ENCODE results near the gene RDM1. TPM values are rescaled to one million over a fixed set of nuclear protein-coding genes. Genes with fewer than 3 reads are reported as not detected.
"Not testable (repeated sequence)": the region's sequence is repeated elsewhere in the genome, so short reads cannot be mapped to it uniquely, and the experiment has no call there.

The RDM1 gene
- total and polyA plus RNA-seq, 9 donors: 0.39 to 1.4 (median 0.76) TPM

DNA sequence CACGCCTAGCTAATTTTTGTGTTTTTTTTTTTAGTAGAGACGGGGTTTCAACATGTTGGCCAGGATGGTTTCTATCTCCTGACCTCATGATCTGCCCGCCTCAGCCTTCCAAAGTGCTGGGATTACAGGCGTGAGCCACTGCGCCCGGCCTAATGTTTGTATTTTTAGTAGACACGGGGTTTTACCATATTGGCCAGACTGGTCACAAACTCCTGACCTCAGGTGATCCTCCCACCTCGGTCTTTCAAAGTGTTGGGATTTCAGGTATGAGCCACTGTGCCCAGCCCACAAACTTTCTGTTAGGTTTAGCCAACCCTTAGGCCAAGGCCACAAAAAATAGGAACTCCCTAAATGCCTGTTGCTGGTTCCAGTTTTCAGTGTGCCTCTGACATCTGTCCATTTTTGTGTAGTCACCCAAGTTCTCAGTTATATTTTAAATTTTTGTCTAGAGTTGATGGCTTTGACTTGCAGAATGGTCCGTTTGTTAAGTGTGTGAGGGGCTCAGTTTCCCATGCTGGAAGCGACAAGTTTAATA, 38.0 kb upstream of the RDM1 start:
- DNase-seq: no peak
- H3K9me3 ChIP-seq (replicated peaks; ENCODE audit: control insufficient read depth, low read depth, low read length): no peaks in the 10 kb centered on the region
- H3K36me3 ChIP-seq (ENCODE audit: control insufficient read depth, insufficient read depth, low read length): no peaks in the 10 kb centered on the region
- H3K27me3 ChIP-seq (ENCODE audit: control insufficient read depth, insufficient read depth, low read length): no peaks in the 10 kb centered on the region
- H3K4me1 ChIP-seq (ENCODE audit: control insufficient read depth, insufficient read depth, low read length): no peaks in the 10 kb centered on the region
- no peak overlapping the region for H3K4me3 ChIP-seq (ENCODE audit: low read length)
- WGBS (ENCODE audit: insufficient coverage): 79% methylated on average over 6 of the region's 10 CpGs
- no peak overlapping the region for H3K27ac ChIP-seq (ENCODE audit: low read length)

DNA sequence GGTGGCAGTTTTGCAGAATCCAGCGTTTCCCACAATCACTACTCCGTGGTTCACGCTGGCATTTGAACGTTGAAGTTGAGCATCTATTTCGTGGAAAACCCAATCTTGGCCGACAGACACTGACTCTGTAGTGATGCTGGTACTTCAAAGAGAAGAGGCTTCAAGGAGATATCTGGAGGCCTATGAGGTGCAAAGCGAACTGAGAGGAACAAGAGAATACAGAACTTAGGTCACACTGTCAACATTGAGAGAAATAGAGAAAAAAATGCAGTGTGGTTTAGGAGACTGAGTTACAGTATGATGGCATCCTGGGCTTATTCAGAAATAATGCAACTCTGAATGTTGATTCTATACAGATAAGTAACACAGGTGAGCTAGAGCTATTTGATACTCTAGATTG, 34.7 kb upstream of the RDM1 start:
- no peaks in the 10 kb centered on the region for H3K27me3 ChIP-seq (ENCODE audit: control insufficient read depth, insufficient read depth, low read length)
- H3K9me3 ChIP-seq (replicated peaks; ENCODE audit: control insufficient read depth, low read depth, low read length): no peaks in the 10 kb centered on the region
- 81% methylated on average over 5 of the region's 7 CpGs for WGBS (ENCODE audit: insufficient coverage)
- no peak overlapping the region for H3K27ac ChIP-seq (ENCODE audit: low read length)
- H3K36me3 ChIP-seq (ENCODE audit: control insufficient read depth, insufficient read depth, low read length): no peaks in the 10 kb centered on the region
- no peak for DNase-seq
- H3K4me1 ChIP-seq (ENCODE audit: control insufficient read depth, insufficient read depth, low read length): no peaks in the 10 kb centered on the region
- no peak overlapping the region for H3K4me3 ChIP-seq (ENCODE audit: low read length)

DNA sequence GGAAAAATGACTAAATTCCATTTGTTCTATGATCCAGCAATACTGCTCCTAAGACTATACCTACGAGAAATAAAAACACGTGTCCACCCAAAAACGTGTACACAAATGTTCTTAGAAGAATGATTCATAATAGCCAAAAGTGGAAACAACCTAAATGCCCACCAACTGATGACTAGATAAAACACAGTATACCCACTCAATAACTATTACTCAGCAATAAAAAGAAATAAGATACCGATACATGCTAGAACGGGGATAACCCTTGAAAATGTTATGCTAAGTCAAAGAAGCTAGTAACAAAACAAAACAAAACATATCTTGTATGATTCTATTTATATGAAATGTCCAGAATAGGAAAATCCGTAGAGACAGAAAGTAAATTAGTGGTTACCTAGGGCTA, 33.1 kb upstream of the RDM1 start:
- Histone ChIP-seq H3K9me3 (replicated peaks; ENCODE audit: control insufficient read depth, low read depth, low read length) (no peaks in the 10 kb centered on the region), H3K27ac (ENCODE audit: low read length) (no peak overlapping the region), H3K36me3 (ENCODE audit: control insufficient read depth, insufficient read depth, low read length) (no peaks in the 10 kb centered on the region), H3K4me3 (ENCODE audit: low read length) (no peak overlapping the region), H3K27me3 (ENCODE audit: control insufficient read depth, insufficient read depth, low read length) (no peaks in the 10 kb centered on the region), H3K4me1 (ENCODE audit: control insufficient read depth, insufficient read depth, low read length) (no peaks in the 10 kb centered on the region)
- WGBS (ENCODE audit: insufficient coverage): 60% methylated on average over 1 of the region's 6 CpGs
- DNase-seq: no peak

DNA sequence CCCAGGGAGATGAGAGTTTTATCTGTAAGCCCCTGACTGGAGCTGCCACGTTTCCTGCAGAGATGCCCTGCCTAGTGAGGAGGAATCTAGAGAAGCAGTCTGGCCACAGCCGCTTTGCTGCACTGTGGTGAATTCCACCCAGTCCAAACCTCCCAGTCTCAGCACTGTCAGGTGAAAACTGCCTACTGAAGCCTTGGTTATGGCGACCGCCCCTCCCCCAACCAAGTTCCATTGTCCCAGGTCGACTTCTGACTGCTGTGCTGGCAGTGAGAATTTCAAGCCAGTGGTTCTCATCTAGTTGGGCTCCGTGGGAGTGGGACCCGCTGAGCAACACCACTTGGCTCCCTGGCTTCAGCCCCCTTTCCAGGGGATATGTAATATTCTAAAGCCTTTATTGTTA, 23.1 kb upstream of the RDM1 start:
- no peaks in the 10 kb centered on the region for H3K27me3 ChIP-seq (ENCODE audit: control insufficient read depth, insufficient read depth, low read length)
- no peaks in the 10 kb centered on the region for H3K36me3 ChIP-seq (ENCODE audit: control insufficient read depth, insufficient read depth, low read length)
- DNase-seq: no peak
- no peak overlapping the region for H3K27ac ChIP-seq (ENCODE audit: low read length)
- H3K9me3 ChIP-seq (replicated peaks; ENCODE audit: control insufficient read depth, low read depth, low read length): no peaks in the 10 kb centered on the region
- H3K4me3 ChIP-seq (ENCODE audit: low read length): no peak overlapping the region
- 44% methylated on average over 5 of the region's 7 CpGs for whole genome bisulfite sequencing (ENCODE audit: insufficient coverage)
- no peaks in the 10 kb centered on the region for H3K4me1 ChIP-seq (ENCODE audit: control insufficient read depth, insufficient read depth, low read length)

DNA sequence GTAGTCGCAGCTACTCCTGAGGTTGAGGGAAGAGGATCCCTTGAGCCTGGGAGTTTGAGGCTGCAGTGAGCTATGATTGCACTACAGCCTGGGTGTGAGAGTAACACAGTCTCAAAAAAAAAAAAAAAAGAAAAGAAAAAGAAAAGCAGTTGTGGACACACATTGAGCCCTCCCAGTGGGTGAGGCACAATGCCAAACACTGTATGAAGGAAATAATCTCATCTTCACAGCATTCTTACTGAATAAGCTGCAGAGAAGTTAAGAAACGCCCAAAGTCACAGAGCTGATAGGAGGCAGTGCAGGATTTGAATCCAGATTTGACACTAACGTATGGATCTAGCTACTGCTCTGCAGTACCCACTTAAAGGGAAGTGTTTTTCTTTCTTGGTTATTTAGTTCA, 18.8 kb upstream of the RDM1 start:
- H3K27me3 ChIP-seq (ENCODE audit: control insufficient read depth, insufficient read depth, low read length): no peaks in the 10 kb centered on the region
- DNase-seq: no peak
- H3K36me3 ChIP-seq (ENCODE audit: control insufficient read depth, insufficient read depth, low read length): no peaks in the 10 kb centered on the region
- H3K4me3 ChIP-seq (ENCODE audit: low read length): no peak overlapping the region
- H3K9me3 ChIP-seq (replicated peaks; ENCODE audit: control insufficient read depth, low read depth, low read length): no peaks in the 10 kb centered on the region
- no peaks in the 10 kb centered on the region for H3K4me1 ChIP-seq (ENCODE audit: control insufficient read depth, insufficient read depth, low read length)
- no peak overlapping the region for H3K27ac ChIP-seq (ENCODE audit: low read length)
- WGBS (ENCODE audit: insufficient coverage): 71% methylated on average over 2 of the region's 3 CpGs

DNA sequence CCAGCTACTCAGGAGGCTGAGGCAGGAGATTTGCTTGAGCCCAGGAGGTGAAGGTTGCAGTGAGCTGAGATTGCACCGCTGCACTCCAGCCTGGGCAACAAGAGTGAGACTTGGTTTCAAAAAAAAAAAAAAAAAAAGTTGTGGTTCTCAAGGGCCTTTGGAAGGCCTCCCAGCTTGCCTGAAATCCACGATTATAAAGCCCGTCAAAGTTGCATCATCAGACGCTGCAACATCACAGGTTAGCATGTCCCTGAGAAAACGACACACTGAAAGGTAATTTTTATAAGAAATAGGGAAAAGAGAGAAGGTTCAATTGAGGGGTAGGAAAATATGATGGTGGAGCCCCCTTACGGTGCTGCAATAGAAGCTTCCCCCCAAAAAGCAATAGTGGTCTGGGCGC, 17.5 kb upstream of the RDM1 start:
- Histone ChIP-seq H3K27ac (ENCODE audit: low read length) (no peak overlapping the region), H3K36me3 (ENCODE audit: control insufficient read depth, insufficient read depth, low read length) (no peaks in the 10 kb centered on the region), H3K4me3 (ENCODE audit: low read length) (no peak overlapping the region), H3K4me1 (ENCODE audit: control insufficient read depth, insufficient read depth, low read length) (no peaks in the 10 kb centered on the region), H3K27me3 (ENCODE audit: control insufficient read depth, insufficient read depth, low read length) (no peaks in the 10 kb centered on the region), H3K9me3 (replicated peaks; ENCODE audit: control insufficient read depth, low read depth, low read length) (no peaks in the 10 kb centered on the region)
- no peak for DNase-seq
- 99% methylated on average over 6 of the region's 7 CpGs for WGBS (ENCODE audit: insufficient coverage)

DNA sequence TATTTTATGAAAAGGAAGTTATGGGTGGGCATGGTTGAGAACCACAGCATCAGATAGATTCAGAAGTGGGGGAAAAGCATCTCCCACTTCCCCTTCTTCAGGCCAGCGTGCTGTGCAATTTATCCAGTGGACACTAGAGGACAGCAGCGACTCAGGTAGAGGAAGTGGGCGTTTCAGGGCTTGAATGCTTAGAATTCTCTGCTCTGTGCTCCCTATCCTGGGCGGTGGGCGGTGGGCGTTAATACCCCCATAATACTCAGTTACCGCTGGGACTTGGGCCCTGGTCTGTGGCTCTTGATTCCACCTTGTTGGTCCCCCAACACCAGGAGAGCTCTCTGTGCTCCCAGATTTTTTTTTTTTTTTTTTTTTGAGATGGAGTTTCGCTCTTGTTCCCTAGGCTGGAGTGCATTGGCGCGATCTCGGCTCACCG, 16.6 kb upstream of the RDM1 start:
- H3K27ac ChIP-seq (ENCODE audit: low read length): no peak overlapping the region
- WGBS (ENCODE audit: insufficient coverage): 90% methylated on average over 4 of the region's 12 CpGs
- peak; percentile 34 for DNase-seq
- no peaks in the 10 kb centered on the region for H3K9me3 ChIP-seq (replicated peaks; ENCODE audit: control insufficient read depth, low read depth, low read length)
- H3K36me3 ChIP-seq (ENCODE audit: control insufficient read depth, insufficient read depth, low read length): no peaks in the 10 kb centered on the region
- H3K27me3 ChIP-seq (ENCODE audit: control insufficient read depth, insufficient read depth, low read length): no peaks in the 10 kb centered on the region
- no peaks in the 10 kb centered on the region for H3K4me1 ChIP-seq (ENCODE audit: control insufficient read depth, insufficient read depth, low read length)
- no peak overlapping the region for H3K4me3 ChIP-seq (ENCODE audit: low read length)

DNA sequence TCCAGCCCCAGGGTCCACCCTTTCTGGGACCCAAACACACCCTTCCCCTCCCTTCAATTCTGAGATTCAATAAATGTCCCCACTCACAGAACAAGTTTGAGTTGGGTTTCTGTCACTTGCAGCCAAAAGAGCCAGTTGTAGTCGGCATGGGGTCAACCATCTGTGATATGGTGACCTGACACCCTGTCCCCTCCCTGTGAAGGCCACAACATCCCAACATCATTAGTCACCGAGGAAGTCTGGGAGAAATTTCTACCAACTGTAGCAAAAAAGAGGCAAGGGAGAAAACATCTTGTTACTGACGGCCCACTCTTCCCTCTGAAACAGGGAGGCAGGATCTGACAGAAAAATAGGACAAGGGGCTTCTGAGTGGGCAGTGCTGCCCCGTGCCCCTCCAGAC, 13.6 kb upstream of the RDM1 start:
- 100% methylated on average over 2 of the region's 4 CpGs for WGBS (ENCODE audit: insufficient coverage)
- Histone ChIP-seq H3K27me3 (ENCODE audit: control insufficient read depth, insufficient read depth, low read length) (no peaks in the 10 kb centered on the region), H3K4me1 (ENCODE audit: control insufficient read depth, insufficient read depth, low read length) (no peaks in the 10 kb centered on the region), H3K27ac (ENCODE audit: low read length) (no peak overlapping the region), H3K36me3 (ENCODE audit: control insufficient read depth, insufficient read depth, low read length) (no peaks in the 10 kb centered on the region), H3K9me3 (replicated peaks; ENCODE audit: control insufficient read depth, low read depth, low read length) (no peaks in the 10 kb centered on the region), H3K4me3 (ENCODE audit: low read length) (no peak overlapping the region)
- DNase-seq: no peak

DNA sequence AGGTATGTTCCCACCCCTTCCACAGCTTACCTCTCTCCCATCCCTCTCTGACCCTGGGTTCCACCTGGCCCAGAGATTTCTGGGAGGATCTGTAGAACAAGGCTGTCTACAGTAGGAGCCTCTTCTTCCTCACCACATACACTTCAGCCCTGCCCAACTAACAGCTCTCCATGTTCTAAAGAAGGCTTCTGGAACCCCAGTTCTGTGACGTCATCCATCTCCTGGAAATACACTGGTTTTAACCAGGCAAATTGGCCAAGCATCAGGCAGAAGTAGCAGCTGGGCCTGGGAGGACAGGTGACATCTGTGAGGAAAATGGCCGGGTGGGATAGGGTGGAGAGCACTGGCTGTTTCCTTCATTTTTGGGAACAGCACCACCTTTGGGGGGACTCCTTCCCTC, 13.0 kb upstream of the RDM1 start, which contains the start of gene LYZL6:
TSS of gene LYZL6 (minus strand) at position 177 of the 400 bp plus-strand sequence. CDS start 4,357 bp downstream, outside the sequence.
- Histone ChIP-seq H3K4me1 (ENCODE audit: control insufficient read depth, insufficient read depth, low read length) (no peaks in the 10 kb centered on the region), H3K4me3 (ENCODE audit: low read length) (no peak within 1 kb of the TSS), H3K27ac (ENCODE audit: low read length) (no peak within 1 kb of the TSS), H3K27me3 (ENCODE audit: control insufficient read depth, insufficient read depth, low read length) (no peaks in the 10 kb centered on the region), H3K9me3 (replicated peaks; ENCODE audit: control insufficient read depth, low read depth, low read length) (no peaks in the 10 kb centered on the region), H3K36me3 (ENCODE audit: control insufficient read depth, insufficient read depth, low read length) (no peaks in the 10 kb centered on the region)
- no peak for DNase-seq
- WGBS (ENCODE audit: insufficient coverage): 61% methylated on average over 2 of the region's 2 CpGs

DNA sequence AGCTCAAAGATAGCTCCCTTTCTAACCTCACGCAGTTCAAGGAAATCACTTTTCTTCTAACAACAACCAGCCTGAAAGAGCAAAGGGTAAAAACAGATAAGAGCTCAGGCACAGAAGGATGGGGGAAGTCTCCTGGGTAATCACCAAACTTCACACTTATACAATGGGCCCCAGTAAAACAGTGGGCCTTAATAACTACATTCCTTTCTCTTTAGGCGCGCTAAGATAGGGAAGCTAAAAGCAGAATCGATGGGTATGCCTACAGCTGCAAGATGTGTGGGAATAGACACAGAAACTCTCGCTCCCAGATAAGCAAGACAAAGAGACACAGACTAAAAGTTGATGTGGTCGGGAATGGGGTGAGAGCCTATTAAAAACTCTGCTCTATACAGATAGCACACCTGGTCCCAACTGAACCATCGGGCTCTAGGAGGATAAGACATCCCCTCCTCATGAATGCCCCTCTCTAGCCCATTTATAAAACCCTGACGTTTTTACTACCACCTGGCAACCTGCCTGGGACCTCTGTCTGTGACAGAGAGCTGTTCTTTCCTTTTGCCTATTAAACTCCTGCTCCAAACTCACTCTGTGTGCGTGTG, 12.1 kb upstream of the RDM1 start:
- no peak overlapping the region for H3K4me3 ChIP-seq (ENCODE audit: low read length)
- H3K9me3 ChIP-seq (replicated peaks; ENCODE audit: control insufficient read depth, low read depth, low read length): no peaks in the 10 kb centered on the region
- WGBS (ENCODE audit: insufficient coverage): 23% methylated on average over 3 of the region's 9 CpGs

DNA sequence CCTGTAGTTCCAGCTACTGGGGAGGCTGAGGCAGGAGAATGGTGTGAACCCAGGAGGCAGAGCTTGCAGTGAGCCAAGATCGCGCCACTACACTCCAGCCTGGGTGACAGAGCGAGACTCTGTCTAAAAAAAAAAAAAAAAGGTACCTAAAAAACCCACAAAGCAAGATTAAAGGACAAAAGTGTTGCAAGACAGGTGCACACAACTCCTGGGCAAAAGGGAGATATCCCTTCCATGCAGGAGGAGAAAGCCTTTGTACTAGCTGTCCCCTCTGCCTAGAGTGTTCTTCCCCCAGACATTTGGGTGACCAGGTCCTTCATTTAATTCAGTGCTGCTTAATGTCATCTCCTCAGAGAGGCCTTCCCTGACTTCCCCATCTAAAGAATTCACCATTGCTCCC, 7.9 kb upstream of the RDM1 start:
- not testable (repeated sequence) for H3K27me3 ChIP-seq (ENCODE audit: control insufficient read depth, insufficient read depth, low read length); H3K27ac ChIP-seq (ENCODE audit: low read length)
- WGBS (ENCODE audit: insufficient coverage): no CpG with 5 or more reads among the region's 3 CpGs

More for the DNA sequence above, 12.1 kb upstream of the RDM1 start:
- no peaks in the 10 kb centered on the region for H3K36me3 ChIP-seq (ENCODE audit: control insufficient read depth, insufficient read depth, low read length)
- no peak overlapping the region for H3K27ac ChIP-seq (ENCODE audit: low read length)
- DNase-seq: no peak
- no peaks in the 10 kb centered on the region for H3K27me3 ChIP-seq (ENCODE audit: control insufficient read depth, insufficient read depth, low read length)
- H3K4me1 ChIP-seq (ENCODE audit: control insufficient read depth, insufficient read depth, low read length): no peaks in the 10 kb centered on the region

More for the DNA sequence above, 7.9 kb upstream of the RDM1 start:
- not testable (repeated sequence) for H3K36me3 ChIP-seq (ENCODE audit: control insufficient read depth, insufficient read depth, low read length); H3K4me3 ChIP-seq (ENCODE audit: low read length); H3K4me1 ChIP-seq (ENCODE audit: control insufficient read depth, insufficient read depth, low read length); DNase-seq; H3K9me3 ChIP-seq (replicated peaks; ENCODE audit: control insufficient read depth, low read depth, low read length)
